ENCODE data around the gene BBX. TPM values are rescaled to one million over a fixed set of nuclear protein-coding genes. Genes with fewer than 3 reads are reported as not detected.

Gene BBX
- total RNA-seq, 5 donors from 2014 or later (not counting 1 experiment from before 2014, with no cell fraction given), result 67.7 to 89.8 (median 82.0) TPM

DNA sequence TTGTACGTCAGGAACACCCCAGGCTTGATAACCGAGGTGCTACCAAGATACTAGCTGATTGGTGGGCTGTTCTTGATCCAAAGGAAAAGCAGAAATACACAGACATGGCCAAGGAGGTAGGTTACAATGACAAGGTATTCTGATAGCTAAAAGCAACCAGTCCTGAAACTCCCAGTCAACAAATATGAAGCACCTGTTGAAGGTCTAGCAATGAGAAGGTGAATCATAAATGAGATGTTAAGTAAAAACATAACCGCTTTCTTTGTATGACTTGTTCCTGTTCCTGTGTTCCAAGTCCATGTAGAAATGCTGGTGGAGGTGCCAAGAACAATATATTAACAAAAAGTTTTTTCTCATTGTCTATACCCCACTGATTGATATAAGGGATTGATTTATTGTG is 194.0 kb downstream of the BBX start:
- DNase-seq (no peak), ATAC-seq (replicated peaks in 1 of 4) (no peak)
- Histone ChIP-seq H3K4me1 (ENCODE audit: control insufficient read depth in 1 of 2, extremely low read depth in 1 of 2, insufficient read depth in 2 of 2, low read length in 2 of 2) (no peaks in the 10 kb centered on the region), H3K27ac (ENCODE audit: low read length) (no peak overlapping the region), H3K9me3 (no peaks in the 10 kb centered on the region), H3K36me3 (ENCODE audit: control insufficient read depth in 2 of 2, extremely low read depth in 1 of 2, insufficient read depth in 1 of 2, low read length in 1 of 2) (peaks cover 5 to 37% of the 10 kb centered on the region in 2 donors), H3K4me3 (ENCODE audit: control insufficient read depth in 1 of 2, extremely low read depth in 1 of 2, low read length in 1 of 2) (no peak overlapping the region), H3K27me3 (replicated peaks in 1 of 2; ENCODE audit: control insufficient read depth in 2 of 2, extremely low read depth in 1 of 2, insufficient read depth in 2 of 2, low read length in 1 of 2) (no peaks in the 10 kb centered on the region)
- no peaks in the 10 kb centered on the region for H3K9me3 Mint-ChIP-seq
- no peak overlapping the region for H3K27ac Mint-ChIP-seq
- POLR2A ChIA-PET, result interaction anchor here in 1 of 2 donors (0.6 to 1.0 kb wide), 2 partner anchors 15 to 29 kb away, joined by 3 read pairs; no protein-coding TSS in a partner anchor
- no peak overlapping the region for H3K4me3 Mint-ChIP-seq
- H3K36me3 Mint-ChIP-seq, result peaks cover 57% of the 10 kb centered on the region
- H3K27me3 Mint-ChIP-seq, result no peaks in the 10 kb centered on the region
- peaks cover 7 to 21% (median 10%) of the 10 kb centered on the region in 3 donors for H3K4me1 Mint-ChIP-seq
- no CpG with 5 or more reads among the region's 3 CpGs for WGBS (ENCODE audit: insufficient coverage)
- CTCF ChIA-PET, result interaction anchor here in 1 of 2 donors (1.0 kb wide), 1 partner anchor 25 kb away, joined by 3 read pairs; no protein-coding TSS in a partner anchor

DNA sequence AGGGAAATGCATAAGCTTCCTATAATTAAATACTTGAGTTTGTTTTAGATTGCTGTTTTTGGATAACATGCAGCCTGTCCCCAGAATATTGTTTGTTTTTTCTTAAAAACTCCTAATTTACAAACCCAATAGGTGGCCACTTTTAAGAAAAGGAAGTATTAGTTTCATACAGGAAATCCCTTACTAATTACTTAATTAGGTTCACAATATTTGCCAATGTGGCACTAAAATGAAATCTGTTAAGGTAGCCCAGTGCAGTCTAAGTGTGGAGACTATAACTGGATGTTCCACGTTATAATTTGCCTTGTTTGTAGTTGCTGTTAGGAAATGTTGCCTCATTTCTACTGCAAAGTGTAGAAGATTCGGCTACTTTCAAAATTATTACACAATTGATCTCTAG is 195.8 kb downstream of the BBX start:
- Histone ChIP-seq H3K4me3 (ENCODE audit: control insufficient read depth in 1 of 2, extremely low read depth in 1 of 2, low read length in 1 of 2) (no peak overlapping the region), H3K36me3 (ENCODE audit: control insufficient read depth in 2 of 2, extremely low read depth in 1 of 2, insufficient read depth in 1 of 2, low read length in 1 of 2) (peaks cover 2 to 21% of the 10 kb centered on the region in 2 donors), H3K27ac (ENCODE audit: low read length) (no peak overlapping the region), H3K9me3 (no peaks in the 10 kb centered on the region), H3K4me1 (ENCODE audit: control insufficient read depth in 1 of 2, extremely low read depth in 1 of 2, insufficient read depth in 2 of 2, low read length in 2 of 2) (no peaks in the 10 kb centered on the region), H3K27me3 (replicated peaks in 1 of 2; ENCODE audit: control insufficient read depth in 2 of 2, extremely low read depth in 1 of 2, insufficient read depth in 2 of 2, low read length in 1 of 2) (no peaks in the 10 kb centered on the region)
- H3K27ac Mint-ChIP-seq, result no peak overlapping the region
- H3K36me3 Mint-ChIP-seq, result peaks cover 42% of the 10 kb centered on the region
- H3K4me3 Mint-ChIP-seq, result no peak overlapping the region
- POLR2A ChIA-PET, result no interaction called here
- peaks cover 5 to 10% (median 7%) of the 10 kb centered on the region in 3 donors for H3K4me1 Mint-ChIP-seq
- H3K27me3 Mint-ChIP-seq, result no peaks in the 10 kb centered on the region
- WGBS (ENCODE audit: insufficient coverage), result no CpG with 5 or more reads among the region's 2 CpGs
- CTCF ChIA-PET, result interaction anchor here in 1 of 2 donors (0.5 kb wide), 1 partner anchor 43 kb away, joined by 4 read pairs; no protein-coding TSS in a partner anchor
- ATAC-seq (replicated peaks in 1 of 4) (no peak), DNase-seq (no peak)
- H3K9me3 Mint-ChIP-seq, result no peaks in the 10 kb centered on the region

DNA sequence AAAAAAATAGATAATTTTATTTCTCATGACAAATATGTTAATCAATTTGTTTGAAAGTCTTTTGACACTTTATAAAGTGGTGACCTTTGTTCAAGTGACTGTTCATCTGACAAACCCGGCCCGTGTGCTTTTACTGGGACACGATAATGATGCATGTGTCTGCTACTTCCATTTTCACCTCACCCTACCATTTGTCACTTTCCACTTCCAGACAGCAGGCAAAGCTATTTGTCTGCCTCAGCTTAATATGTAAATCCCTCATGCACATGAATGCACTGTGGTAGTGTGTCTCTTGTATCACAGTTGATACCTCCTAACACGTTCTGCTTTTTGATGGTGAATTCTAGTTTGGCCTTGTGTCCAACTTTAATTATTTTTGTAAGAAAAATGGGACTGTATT is 204.3 kb downstream of the BBX start:
- no peak for ATAC-seq (replicated peaks in 1 of 4)
- H3K27ac Mint-ChIP-seq, result no peak overlapping the region
- CTCF ChIA-PET, result interaction anchor here (0.6 kb wide), 3 partner anchors 51 to 489 kb away, joined by 3 read pairs; no protein-coding TSS in a partner anchor

DNA sequence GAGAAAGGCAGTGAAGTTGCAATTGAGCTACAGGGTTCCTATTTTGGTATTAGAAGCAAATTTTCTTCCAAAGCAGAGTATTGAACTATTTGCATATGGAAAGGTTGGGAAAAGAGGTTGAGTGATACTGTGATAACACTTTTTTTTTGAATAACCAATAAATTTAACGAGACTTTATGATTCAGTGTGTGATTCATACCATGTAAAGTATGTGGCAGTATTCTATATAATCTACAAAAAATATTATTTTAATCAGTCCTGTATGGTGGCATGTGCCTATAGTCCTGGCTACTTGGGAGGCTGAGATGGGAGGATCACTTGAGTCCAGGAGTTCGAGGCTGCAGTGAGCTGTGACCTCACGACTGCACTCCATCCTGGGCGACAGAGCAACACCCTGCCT is 206.9 kb downstream of the BBX start:
- no peak for ATAC-seq (replicated peaks in 1 of 4)
- POLR2A ChIA-PET, result no interaction called here
- DNase-seq, result no peak
- Mint-ChIP-seq H3K4me1 (peaks cover 2 to 4% (median 3%) of the 10 kb centered on the region in 3 donors), H3K4me3 (no peak overlapping the region), H3K27me3 (no peaks in the 10 kb centered on the region), H3K36me3 (peaks cover 59% of the 10 kb centered on the region), H3K9me3 (no peaks in the 10 kb centered on the region), H3K27ac (no peak overlapping the region)
- Histone ChIP-seq H3K4me1 (ENCODE audit: control insufficient read depth in 1 of 2, extremely low read depth in 1 of 2, insufficient read depth in 2 of 2, low read length in 2 of 2) (no peaks in the 10 kb centered on the region), H3K27ac (ENCODE audit: low read length) (no peak overlapping the region), H3K36me3 (ENCODE audit: control insufficient read depth in 2 of 2, extremely low read depth in 1 of 2, insufficient read depth in 1 of 2, low read length in 1 of 2) (peaks cover 0 to 31% of the 10 kb centered on the region in 2 donors), H3K4me3 (ENCODE audit: control insufficient read depth in 1 of 2, extremely low read depth in 1 of 2, low read length in 1 of 2) (no peak overlapping the region), H3K9me3 (no peaks in the 10 kb centered on the region), H3K27me3 (replicated peaks in 1 of 2; ENCODE audit: control insufficient read depth in 2 of 2, extremely low read depth in 1 of 2, insufficient read depth in 2 of 2, low read length in 1 of 2) (no peaks in the 10 kb centered on the region)
- CTCF ChIA-PET, result interaction anchor here (0.6 to 2.3 kb wide), 7 partner anchors 9 to 69 kb away, joined by 3 to 9 read pairs (median 4); no protein-coding TSS in a partner anchor
- 93% methylated on average over 2 of the region's 4 CpGs for WGBS (ENCODE audit: insufficient coverage)

More for the DNA sequence above, 204.3 kb downstream of the BBX start:
- Mint-ChIP-seq H3K4me1 (peaks cover 0 to 4% (median 2%) of the 10 kb centered on the region in 3 donors), H3K36me3 (peaks cover 50% of the 10 kb centered on the region), H3K4me3 (no peak overlapping the region), H3K27me3 (no peaks in the 10 kb centered on the region), H3K9me3 (no peaks in the 10 kb centered on the region)
- H3K27ac ChIP-seq (ENCODE audit: low read length), result no peak overlapping the region
- H3K9me3 ChIP-seq, result no peaks in the 10 kb centered on the region
- no peaks in the 10 kb centered on the region for H3K27me3 ChIP-seq (replicated peaks in 1 of 2; ENCODE audit: control insufficient read depth in 2 of 2, extremely low read depth in 1 of 2, insufficient read depth in 2 of 2, low read length in 1 of 2)
- WGBS (ENCODE audit: insufficient coverage), result 85% methylated on average over 3 of the region's 4 CpGs
- no peaks in the 10 kb centered on the region for H3K4me1 ChIP-seq (ENCODE audit: control insufficient read depth in 1 of 2, extremely low read depth in 1 of 2, insufficient read depth in 2 of 2, low read length in 2 of 2)
- POLR2A ChIA-PET, result interaction anchor here in 1 of 2 donors (0.9 kb wide), 1 partner anchor 710 kb away, joined by 8 read pairs; no protein-coding TSS in a partner anchor
- no peak for DNase-seq
- H3K36me3 ChIP-seq (ENCODE audit: control insufficient read depth in 2 of 2, extremely low read depth in 1 of 2, insufficient read depth in 1 of 2, low read length in 1 of 2), result peaks cover 0 to 25% of the 10 kb centered on the region in 2 donors
- no peak overlapping the region for H3K4me3 ChIP-seq (ENCODE audit: control insufficient read depth in 1 of 2, extremely low read depth in 1 of 2, low read length in 1 of 2)

DNA sequence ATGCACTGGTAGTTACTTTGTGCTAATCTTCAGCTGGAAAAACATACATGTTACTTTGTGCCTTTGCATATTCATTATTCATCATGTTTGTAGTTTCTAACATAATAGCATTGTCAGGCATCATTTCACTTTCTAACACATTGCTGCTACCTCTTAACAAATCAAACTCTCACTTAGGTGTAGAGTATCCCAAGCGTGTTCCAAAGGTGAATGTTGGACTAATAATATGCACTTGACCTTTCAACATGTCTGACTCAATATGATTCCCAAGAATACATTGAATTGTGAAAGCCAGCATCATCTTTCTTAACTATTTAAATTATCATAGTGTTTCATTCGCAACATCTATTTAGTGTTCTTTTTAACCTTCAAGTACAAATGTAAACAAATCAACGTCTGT is 211.6 kb downstream of the BBX start:
- Mint-ChIP-seq H3K27me3 (no peaks in the 10 kb centered on the region), H3K4me1 (peaks cover 0 to 6% (median 2%) of the 10 kb centered on the region in 3 donors), H3K36me3 (peaks cover 38% of the 10 kb centered on the region), H3K4me3 (no peak overlapping the region), H3K27ac (no peak overlapping the region), H3K9me3 (no peaks in the 10 kb centered on the region)
- WGBS (ENCODE audit: insufficient coverage), result no CpG with 5 or more reads among the region's 3 CpGs
- ATAC-seq (replicated peaks in 1 of 4) (no peak), DNase-seq (no peak)
- Histone ChIP-seq H3K36me3 (ENCODE audit: control insufficient read depth in 2 of 2, extremely low read depth in 1 of 2, insufficient read depth in 1 of 2, low read length in 1 of 2) (peaks cover 0 to 25% of the 10 kb centered on the region in 2 donors), H3K4me1 (ENCODE audit: control insufficient read depth in 1 of 2, extremely low read depth in 1 of 2, insufficient read depth in 2 of 2, low read length in 2 of 2) (no peaks in the 10 kb centered on the region), H3K27me3 (replicated peaks in 1 of 2; ENCODE audit: control insufficient read depth in 2 of 2, extremely low read depth in 1 of 2, insufficient read depth in 2 of 2, low read length in 1 of 2) (no peaks in the 10 kb centered on the region), H3K4me3 (ENCODE audit: control insufficient read depth in 1 of 2, extremely low read depth in 1 of 2, low read length in 1 of 2) (no peak overlapping the region), H3K9me3 (no peaks in the 10 kb centered on the region), H3K27ac (ENCODE audit: low read length) (no peak overlapping the region)
- POLR2A ChIA-PET, result no interaction called here
- CTCF ChIA-PET, result no interaction called here

DNA sequence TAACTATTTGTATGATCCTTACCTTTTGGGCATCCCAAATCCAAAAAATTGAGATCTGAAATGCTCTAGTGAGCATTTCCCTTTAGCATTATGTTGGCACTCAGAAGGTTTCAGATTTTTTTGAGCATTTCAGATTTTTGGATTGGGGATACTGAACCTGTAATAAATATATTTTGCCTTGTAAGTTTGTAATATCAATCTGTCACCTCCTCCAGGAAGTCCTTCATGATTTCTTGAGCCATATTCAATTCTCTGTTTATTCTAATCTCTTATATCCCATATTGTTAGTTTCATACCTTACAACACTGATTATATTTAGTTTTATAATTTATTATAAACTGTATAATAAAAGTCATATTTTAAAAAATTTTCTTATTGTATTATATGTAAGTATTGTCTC is 215.2 kb downstream of the BBX start:
- H3K27ac ChIP-seq (ENCODE audit: low read length), result no peak overlapping the region
- Mint-ChIP-seq H3K4me3 (no peak overlapping the region), H3K4me1 (peaks cover 3 to 10% (median 3%) of the 10 kb centered on the region in 3 donors), H3K27me3 (no peaks in the 10 kb centered on the region), H3K9me3 (no peaks in the 10 kb centered on the region), H3K27ac (no peak overlapping the region), H3K36me3 (peaks cover 26% of the 10 kb centered on the region)
- ChIA-PET POLR2A (interaction anchor here (0.7 kb wide), 3 partner anchors 9 to 317 kb away, joined by 7 to 15 read pairs (median 12); no protein-coding TSS in a partner anchor), CTCF (interaction anchor here (0.6 to 2.1 kb wide), 9 partner anchors 8 to 828 kb away, joined by 3 to 12 read pairs (median 4); no protein-coding TSS in a partner anchor)
- H3K36me3 ChIP-seq (ENCODE audit: control insufficient read depth in 2 of 2, extremely low read depth in 1 of 2, insufficient read depth in 1 of 2, low read length in 1 of 2), result peaks cover 4 to 6% of the 10 kb centered on the region in 2 donors
- H3K4me1 ChIP-seq (ENCODE audit: control insufficient read depth in 1 of 2, extremely low read depth in 1 of 2, insufficient read depth in 2 of 2, low read length in 2 of 2), result no peaks in the 10 kb centered on the region
- ATAC-seq (replicated peaks in 1 of 4) (no peak), DNase-seq (no peak)
- H3K4me3 ChIP-seq (ENCODE audit: control insufficient read depth in 1 of 2, extremely low read depth in 1 of 2, low read length in 1 of 2), result no peak overlapping the region
- H3K9me3 ChIP-seq, result no peaks in the 10 kb centered on the region
- no peaks in the 10 kb centered on the region for H3K27me3 ChIP-seq (replicated peaks in 1 of 2; ENCODE audit: control insufficient read depth in 2 of 2, extremely low read depth in 1 of 2, insufficient read depth in 2 of 2, low read length in 1 of 2)

All from T-cell (primary cell).